HAP-1 (cell line): ENCODE results near the gene IRX1.

Experiments used
- DNase-seq, 2 experiments: peaks; one replicate each; pipeline ENCODE4 v3.0.0-alpha.2; 2016 to 2020; ENCODE audit warnings: low spot score in 2 of 2
- H3K27me3 ChIP-seq: fragments of 250-450 bp; sonication (Bioruptor Pico); 2 replicates; pipeline ENCODE4 v1.5.1; 2020; ENCODE audit warnings: low read depth, mild to moderate bottlenecking, moderate library complexity
- H3K36me3 ChIP-seq: fragments of 250-450 bp; sonication (Bioruptor Pico); replicated peaks from 2 replicates; pipeline ENCODE4 v1.5.1; 2020; ENCODE audit warnings: mild to moderate bottlenecking
- H3K4me1 ChIP-seq: fragments of 250-450 bp; sonication (Bioruptor Pico); 2 replicates; pipeline ENCODE4 v1.5.1; 2020; ENCODE audit warnings: mild to moderate bottlenecking
- H3K4me3 ChIP-seq: fragments of 250-450 bp; sonication (Bioruptor Pico); 2 replicates; pipeline ENCODE4 v1.5.1; 2020; ENCODE audit warnings: mild to moderate bottlenecking, moderate library complexity
- H3K9me3 ChIP-seq: fragments of 250-450 bp; sonication (Bioruptor Pico); 2 replicates; pipeline ENCODE4 v1.5.1; 2020; ENCODE audit warnings: mild to moderate bottlenecking, moderate library complexity
- in situ Hi-C: fragments of 300-500 bp; cut with MboI; formaldehyde crosslinking; loops from 3 replicates; pipeline ENCODE4 v1.14.3; 2020; ENCODE audit warnings: low sequenced_read_pairs, inconsistent platforms, mixed read lengths

The IRX1 gene

GRCh38 chr5:3595006-3595961 lies at the start of gene IRX1:
IRX1 (plus strand) TSS chr5:3595832; CDS start chr5:3596106, 274 bp downstream.
- DNase-seq, result no peak
- in situ Hi-C loops, result no loop called here
- Histone ChIP-seq H3K36me3 (no peaks in the 10 kb centered on the region), H3K4me3 (no peak within 1 kb of the TSS), H3K27me3 (no peaks in the 10 kb centered on the region), H3K9me3 (no peaks in the 10 kb centered on the region; the same call in 1 of the 2 replicates), H3K4me1 (no peaks in the 10 kb centered on the region)

- Histone ChIP-seq H3K4me3 (no peak overlapping the region), H3K9me3 (no peaks in the 10 kb centered on the region), H3K4me1 (no peaks in the 10 kb centered on the region), H3K36me3 (no peaks in the 10 kb centered on the region), H3K27me3 (no peaks in the 10 kb centered on the region)
- in situ Hi-C loops, result no loop called here
- no peak for DNase-seq
Measured at GRCh38 chr5:3546028-3546427, 49.6 kb upstream of the IRX1 start.

- Histone ChIP-seq H3K36me3 (no peaks in the 10 kb centered on the region), H3K4me3 (no peak overlapping the region), H3K9me3 (no peaks in the 10 kb centered on the region), H3K27me3 (no peaks in the 10 kb centered on the region), H3K4me1 (peaks cover 6% of the 10 kb centered on the region; the same call in 1 of the 2 replicates)
- peak; percentile 30 to 69 for DNase-seq
- in situ Hi-C loops, result no loop called here
Measured at GRCh38 chr5:3564116-3564515, 31.5 kb upstream of the IRX1 start.

GRCh38 chr5:3564827-3565518 lies 30.7 kb upstream of the IRX1 start:
- in situ Hi-C loops, result no loop called here
- H3K4me3 ChIP-seq, result no peak overlapping the region

GRCh38 chr5:3584724-3585531 lies 10.7 kb upstream of the IRX1 start:
- in situ Hi-C loops, result no loop called here
- Histone ChIP-seq H3K36me3 (no peaks in the 10 kb centered on the region), H3K4me1 (no peaks in the 10 kb centered on the region), H3K27me3 (no peaks in the 10 kb centered on the region), H3K9me3 (no peaks in the 10 kb centered on the region), H3K4me3 (no peak overlapping the region)
- no peak for DNase-seq

More at GRCh38 chr5:3564827-3565518, 30.7 kb upstream of the IRX1 start:
- H3K9me3 ChIP-seq, result no peaks in the 10 kb centered on the region
- no peaks in the 10 kb centered on the region for H3K27me3 ChIP-seq
- DNase-seq, result peak; percentile 6 to 35
- peaks cover 6% of the 10 kb centered on the region; the same call in 1 of the 2 replicates for H3K4me1 ChIP-seq
- no peaks in the 10 kb centered on the region for H3K36me3 ChIP-seq

GRCh38 chr5:3590161-3590966 lies 5.3 kb upstream of the IRX1 start:
- DNase-seq, result no peak
- H3K4me3 ChIP-seq, result no peak overlapping the region
- H3K4me1 ChIP-seq, result no peaks in the 10 kb centered on the region
- no peaks in the 10 kb centered on the region for H3K36me3 ChIP-seq
- no peaks in the 10 kb centered on the region; the same call in 1 of the 2 replicates for H3K9me3 ChIP-seq
- in situ Hi-C loops, result no loop called here
- H3K27me3 ChIP-seq, result no peaks in the 10 kb centered on the region

GRCh38 chr5:3590967-3591900 lies 4.4 kb upstream of the IRX1 start:
- no peaks in the 10 kb centered on the region for H3K4me1 ChIP-seq
- H3K27me3 ChIP-seq, result no peaks in the 10 kb centered on the region
- H3K9me3 ChIP-seq, result no peaks in the 10 kb centered on the region; the same call in 1 of the 2 replicates
- no peak overlapping the region for H3K4me3 ChIP-seq
- no peaks in the 10 kb centered on the region for H3K36me3 ChIP-seq
- no peak for DNase-seq
- in situ Hi-C loops, result no loop called here

- Histone ChIP-seq H3K36me3 (no peaks in the 10 kb centered on the region), H3K27me3 (no peaks in the 10 kb centered on the region), H3K9me3 (no peaks in the 10 kb centered on the region; the same call in 1 of the 2 replicates), H3K4me3 (no peak overlapping the region), H3K4me1 (no peaks in the 10 kb centered on the region)
- no peak for DNase-seq
- in situ Hi-C loops, result no loop called here
Measured at GRCh38 chr5:3592298-3592697, 3.3 kb upstream of the IRX1 start.

GRCh38 chr5:3593771-3594509 lies 1.7 kb upstream of the IRX1 start:
- Histone ChIP-seq H3K27me3 (no peaks in the 10 kb centered on the region), H3K36me3 (no peaks in the 10 kb centered on the region), H3K4me1 (no peaks in the 10 kb centered on the region), H3K4me3 (no peak overlapping the region), H3K9me3 (no peaks in the 10 kb centered on the region; the same call in 1 of the 2 replicates)
- no peak for DNase-seq
- in situ Hi-C loops, result no loop called here

GRCh38 chr5:3594510-3595005 lies 1.1 kb upstream of the IRX1 start:
- Histone ChIP-seq H3K9me3 (no peaks in the 10 kb centered on the region; the same call in 1 of the 2 replicates), H3K36me3 (no peaks in the 10 kb centered on the region), H3K4me3 (no peak overlapping the region), H3K4me1 (no peaks in the 10 kb centered on the region), H3K27me3 (no peaks in the 10 kb centered on the region)
- DNase-seq, result no peak
- in situ Hi-C loops, result no loop called here

GRCh38 chr5:3596261-3596825 lies 711 bp downstream of the IRX1 start:
- Histone ChIP-seq H3K4me1 (no peaks in the 10 kb centered on the region), H3K4me3 (no peak overlapping the region), H3K36me3 (no peaks in the 10 kb centered on the region), H3K27me3 (no peaks in the 10 kb centered on the region), H3K9me3 (no peaks in the 10 kb centered on the region; the same call in 1 of the 2 replicates)
- no peak for DNase-seq
- in situ Hi-C loops, result no loop called here
